ENCODE measurements around the gene RBM42.
"Not testable (repeated sequence)": the region's sequence is repeated elsewhere in the genome, so short reads cannot be mapped to it uniquely, and the experiment has no call there.

The RBM42 gene

DNA sequence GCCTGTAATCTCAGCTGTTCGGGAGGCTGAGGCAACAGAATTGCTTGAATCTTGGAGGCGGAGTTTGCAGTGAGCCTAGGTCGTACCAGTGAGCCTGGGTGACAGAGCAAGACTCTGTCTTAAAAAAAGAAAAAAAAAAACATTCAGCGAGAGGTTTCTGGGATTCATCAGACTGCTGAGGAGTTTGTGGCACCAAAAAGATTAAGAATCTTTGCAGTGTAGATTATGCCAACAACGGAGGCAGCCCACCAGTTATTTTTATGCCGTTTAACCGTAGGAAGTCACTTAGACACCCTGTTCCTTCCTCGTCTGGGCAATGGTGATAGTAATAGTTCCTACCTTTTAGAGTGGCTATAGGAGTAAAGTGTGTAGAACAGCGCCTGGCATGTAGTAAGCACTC lies 21.7 kb downstream of the RBM42 start:
- no peak for DNase-seq (ENCODE audit: low read depth)

DNA sequence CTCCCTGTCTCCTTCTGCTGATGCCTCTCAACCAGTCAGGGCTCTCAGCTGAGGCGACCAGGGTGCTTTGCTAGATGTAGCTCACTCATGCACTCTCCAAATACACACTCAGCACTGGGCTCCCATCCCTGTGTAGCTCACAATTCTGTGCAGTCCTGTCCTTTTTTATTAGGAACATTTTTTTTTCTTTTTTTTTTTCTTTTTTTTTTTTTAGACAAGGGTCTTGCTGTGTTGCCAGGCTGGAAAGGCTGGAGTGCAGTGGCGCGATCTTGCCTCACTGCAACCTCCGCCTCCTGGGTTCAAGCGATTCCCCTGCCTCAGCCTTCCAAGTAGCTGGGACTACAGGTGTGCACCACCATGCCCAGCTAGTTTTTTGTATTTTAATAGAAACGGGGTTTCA lies 26.0 kb downstream of the RBM42 start:
- DNase-seq (ENCODE audit: low read depth): not testable (repeated sequence)

DNA sequence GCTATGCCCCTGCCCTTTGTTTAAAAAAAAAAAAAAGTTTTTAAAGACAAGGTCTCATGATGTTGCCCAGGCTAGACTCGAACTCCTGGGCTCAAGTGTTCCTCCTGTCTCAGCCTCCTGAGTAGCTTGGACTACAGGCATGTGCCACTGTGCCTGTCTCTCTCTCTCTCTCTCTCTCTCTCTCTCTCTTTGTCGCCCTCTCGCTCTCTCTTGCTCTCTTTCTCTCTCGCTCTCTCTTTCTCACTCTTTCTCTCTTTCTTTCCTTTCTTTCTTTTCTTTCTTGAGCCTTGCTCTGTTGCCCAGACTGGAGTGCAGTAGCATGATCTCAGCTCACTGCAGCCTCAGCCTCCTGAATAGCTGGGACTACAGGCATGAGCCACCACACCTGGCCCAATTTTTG lies 26.8 kb downstream of the RBM42 start:
- DNase-seq (ENCODE audit: low read depth): no peak

DNA sequence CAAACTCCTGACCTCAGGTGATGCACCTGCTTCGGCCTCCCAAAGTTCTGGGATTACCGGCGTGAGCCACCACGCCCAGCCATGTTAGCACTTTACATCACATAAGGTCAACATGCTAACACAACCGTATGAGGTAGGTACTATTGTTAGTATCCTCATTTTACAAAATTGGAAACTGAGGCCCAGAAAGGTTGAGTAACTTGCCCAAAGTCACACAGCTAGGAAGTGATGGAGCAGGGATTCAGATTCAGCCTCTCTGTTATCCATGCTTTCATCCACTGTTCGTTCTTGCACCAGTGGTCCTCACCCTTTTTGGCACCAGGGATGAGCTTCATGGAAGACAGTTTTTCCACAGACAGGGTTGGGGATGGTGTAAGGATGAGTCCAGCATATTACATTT lies 27.9 kb downstream of the RBM42 start:
- no peak for DNase-seq (ENCODE audit: low read depth)

DNA sequence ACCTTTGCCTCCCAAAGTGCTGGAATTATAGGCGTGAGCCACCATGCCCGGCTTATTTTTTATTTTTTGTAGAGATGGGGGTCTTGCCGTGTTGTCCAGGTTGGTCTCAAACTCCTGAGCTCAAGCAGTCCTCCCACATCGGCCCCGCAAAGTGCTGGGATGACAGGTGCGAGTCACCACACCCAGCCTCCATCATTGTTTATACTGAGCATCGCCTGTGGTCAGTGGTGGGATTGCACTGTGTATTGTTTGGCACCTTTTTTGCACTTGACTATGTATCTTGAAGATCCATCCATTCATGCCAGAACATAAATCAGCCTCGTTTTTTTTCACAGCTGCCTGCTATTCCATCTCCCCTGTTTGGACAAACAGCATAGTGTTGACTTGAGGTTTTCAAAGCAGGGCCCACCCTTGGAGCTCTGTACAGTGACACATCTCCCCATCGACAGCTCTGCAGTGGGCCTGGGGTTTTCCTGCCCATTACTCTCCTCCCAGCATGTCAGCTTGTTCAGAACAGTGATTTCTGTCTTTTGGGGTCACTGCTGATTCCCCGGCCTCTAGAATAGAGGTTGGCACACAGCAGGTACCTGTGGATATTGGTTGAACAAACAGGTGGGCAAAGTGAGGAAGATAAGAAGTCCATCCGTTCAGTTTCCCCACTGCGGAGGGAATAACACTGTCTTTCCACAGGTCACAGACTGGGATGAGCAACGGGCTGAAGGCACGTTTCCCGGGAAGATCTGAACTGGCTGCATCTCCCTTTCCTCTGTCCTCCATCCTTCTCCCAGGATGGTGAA lies 29.3 kb downstream of the RBM42 start:
- DNase-seq (ENCODE audit: low read depth): peak; percentile 18

DNA sequence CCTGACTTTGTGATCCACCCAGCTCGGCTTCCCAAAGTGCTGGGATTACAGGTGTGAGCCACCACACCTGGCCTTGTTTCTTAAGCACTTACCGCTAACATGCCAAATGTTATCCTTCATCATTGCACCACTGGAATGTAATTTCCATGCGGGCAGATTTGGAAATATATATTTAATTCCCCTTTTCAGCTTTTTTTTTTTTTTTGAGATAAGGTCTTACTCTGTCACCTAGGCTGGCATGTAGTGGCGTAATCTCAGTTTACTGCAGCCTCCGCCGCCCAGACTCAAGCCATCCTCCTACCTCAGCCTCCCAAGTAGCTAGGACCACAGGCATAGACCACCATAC lies 33.1 kb downstream of the RBM42 start:
- no peak for DNase-seq (ENCODE audit: low read depth)

DNA sequence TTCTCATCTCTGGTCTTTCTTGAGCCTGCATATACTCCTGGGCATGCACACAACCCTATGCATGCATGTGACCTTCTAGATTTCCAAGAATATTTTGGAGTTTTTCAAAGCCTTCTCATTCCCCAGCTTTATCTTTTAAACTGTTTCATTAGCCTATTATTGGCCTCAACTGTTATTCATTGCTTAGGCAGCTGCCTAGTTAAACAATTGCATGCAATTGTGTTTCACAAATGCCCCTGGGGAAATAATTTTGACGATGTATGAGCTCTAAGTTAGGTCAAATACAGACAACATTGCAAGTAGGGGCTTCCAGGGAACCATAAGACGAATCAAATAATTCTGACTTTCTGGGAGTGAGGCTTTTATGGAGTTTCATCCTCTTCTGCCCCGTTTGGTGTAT lies 35.1 kb downstream of the RBM42 start:
- DNase-seq (ENCODE audit: low read depth): no peak

DNA sequence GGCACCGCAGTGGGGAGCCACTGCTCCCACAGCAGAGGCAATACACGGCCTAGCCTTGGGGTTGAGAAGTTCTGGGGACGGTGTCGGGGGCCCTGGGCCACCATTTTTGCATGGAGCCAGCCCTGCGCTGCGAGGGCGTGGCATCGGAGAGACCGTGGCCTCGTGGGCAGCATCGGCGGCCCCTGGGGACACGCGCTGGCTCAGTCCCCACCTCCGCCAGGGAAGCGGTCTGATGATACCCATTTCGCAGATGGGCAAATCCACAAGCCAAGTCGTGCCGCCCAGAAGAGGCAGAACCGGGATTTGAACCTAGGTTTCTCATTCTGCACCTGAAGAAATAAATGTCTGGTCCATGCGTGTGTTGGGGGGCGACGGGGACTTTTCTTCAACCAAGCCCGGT lies 36.3 kb downstream of the RBM42 start:
- no peak for DNase-seq (ENCODE audit: low read depth)

DNA sequence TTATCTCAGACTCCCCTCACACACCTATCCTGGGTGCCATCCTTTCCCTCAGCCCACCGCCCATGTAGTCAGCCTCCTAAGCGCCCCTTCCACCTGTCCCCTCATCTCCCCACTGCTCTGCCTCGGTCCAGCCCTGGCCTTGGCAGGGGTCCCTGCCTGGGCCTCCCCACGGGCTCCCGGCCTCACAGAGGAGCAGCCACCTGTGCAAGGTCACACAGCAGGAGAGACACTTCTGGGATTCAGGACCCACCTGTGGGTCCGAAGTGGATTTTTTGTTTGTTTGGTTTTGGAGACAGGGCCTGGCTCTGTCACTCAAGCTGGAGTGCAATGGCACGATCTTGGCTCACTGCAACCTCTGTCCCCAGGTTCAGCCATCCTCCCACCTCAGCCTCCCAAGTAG lies 36.8 kb downstream of the RBM42 start:
- no peak for DNase-seq (ENCODE audit: low read depth)

DNA sequence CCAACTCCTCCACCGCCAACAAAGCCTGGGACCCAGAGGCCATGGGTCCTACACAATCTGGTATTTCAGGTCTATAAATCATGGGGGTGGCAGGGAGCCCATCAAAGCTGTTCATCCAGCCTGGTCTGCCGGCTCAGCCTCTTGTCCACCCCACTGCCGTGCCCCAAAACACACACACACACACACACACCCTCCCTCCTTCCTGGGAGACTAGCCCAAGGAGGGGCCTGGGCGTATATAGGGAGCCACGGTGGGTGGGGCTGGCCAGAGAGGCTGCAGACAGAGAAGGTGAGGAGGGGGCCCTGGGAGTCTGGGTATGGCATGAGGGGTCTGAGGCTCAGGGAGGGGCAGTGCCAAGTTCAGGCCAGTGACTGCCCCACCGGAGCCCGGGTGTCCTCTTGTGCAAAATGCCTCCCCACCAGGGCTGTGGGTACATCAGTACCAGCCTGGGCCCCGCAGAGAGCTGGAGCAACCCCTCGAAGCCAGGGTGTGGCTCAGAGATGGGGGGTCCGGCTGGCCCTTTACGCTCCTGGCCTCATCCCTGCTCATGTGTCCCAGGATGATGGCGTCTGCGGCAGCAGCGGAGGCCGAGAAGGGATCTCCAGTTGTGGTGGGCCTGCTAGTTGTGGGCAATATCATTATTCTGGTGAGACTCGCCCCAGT lies 37.5 kb downstream of the RBM42 start, which contains the start of gene UPK1A:
Gene UPK1A (plus strand): TSS at position 267 of the 663 bp plus-strand sequence. CDS start 296 bp downstream, at position 563.
- DNase-seq (ENCODE audit: low read depth): no peak

DNA sequence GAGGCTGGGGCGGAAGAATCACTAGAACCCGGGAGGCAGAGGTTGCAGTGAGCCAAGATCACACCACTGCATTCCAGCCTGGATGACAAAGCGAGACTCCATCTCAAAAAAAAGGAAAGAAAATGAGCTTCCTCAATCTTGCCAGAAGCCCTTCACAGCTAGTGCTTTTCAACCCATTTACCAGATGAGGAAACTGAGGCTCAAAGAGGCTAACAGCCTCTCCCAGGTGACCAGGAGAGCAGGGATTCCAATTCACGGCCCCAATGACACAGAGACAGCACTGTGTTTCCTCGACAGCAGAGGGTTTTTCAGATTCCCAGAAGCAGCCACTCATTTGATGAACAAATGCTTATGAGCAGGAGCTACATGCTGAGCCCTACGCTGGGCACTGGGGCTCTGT lies 40.7 kb downstream of the RBM42 start:
- no peak for DNase-seq (ENCODE audit: low read depth)

DNA sequence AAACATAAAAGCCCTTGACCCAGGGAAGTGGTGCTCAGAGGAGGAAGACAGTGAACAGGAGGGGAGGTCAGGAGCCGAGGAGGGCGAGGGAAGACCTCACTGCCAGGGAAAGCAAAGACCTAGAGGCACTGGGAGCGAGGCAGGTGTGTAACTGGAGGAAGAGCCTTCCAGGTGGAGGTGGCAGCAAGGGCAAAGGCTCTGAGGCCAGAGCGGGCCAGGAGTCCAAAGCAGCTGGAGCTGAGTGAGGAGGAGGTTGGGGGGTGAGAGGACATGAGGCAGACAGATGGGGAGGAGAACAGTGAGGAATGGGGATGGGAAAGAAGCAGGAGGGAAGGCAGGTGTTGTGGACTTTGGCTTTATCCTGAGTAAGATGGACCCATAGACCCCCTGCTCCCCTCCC lies 41.1 kb downstream of the RBM42 start:
- no peak for DNase-seq (ENCODE audit: low read depth)

DNA sequence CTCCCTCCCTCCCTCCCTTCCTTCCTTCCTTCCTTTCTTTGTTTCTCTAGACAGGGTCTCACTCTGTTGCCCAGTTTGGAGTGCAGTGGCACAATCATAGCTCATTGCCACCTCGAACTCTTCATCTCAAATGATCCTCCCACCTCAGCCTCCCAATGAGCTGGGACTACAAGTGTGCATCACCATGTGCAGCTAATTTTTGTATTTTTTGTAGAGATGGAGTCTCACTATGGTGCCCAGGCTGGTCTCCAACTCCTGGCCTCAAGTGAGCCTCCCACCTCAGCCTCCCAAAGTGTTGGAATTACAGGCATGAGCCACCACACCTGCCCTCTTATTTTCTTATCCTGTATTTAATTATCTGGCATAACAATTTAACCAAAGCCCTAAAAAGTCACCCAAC lies 41.9 kb downstream of the RBM42 start:
- no peak for DNase-seq (ENCODE audit: low read depth)

DNA sequence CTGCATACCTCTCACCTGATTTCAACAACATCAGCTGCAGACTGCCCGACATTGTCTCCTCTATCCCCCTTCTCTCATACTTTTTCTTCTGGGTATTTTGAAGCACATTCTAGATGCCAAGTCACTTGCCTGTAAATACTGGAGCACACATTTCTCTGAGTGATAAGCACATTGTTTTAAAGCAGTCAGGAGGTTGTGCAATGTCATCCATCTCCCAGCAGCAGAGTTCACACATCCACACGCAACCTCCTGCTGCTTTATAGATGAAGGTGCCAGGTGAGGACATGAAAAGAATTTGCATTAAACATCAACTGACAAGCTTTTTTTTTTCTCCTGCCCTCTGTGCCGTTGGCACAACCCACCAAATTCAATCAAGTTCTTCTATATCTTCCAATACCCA lies 43.0 kb downstream of the RBM42 start:
- peak; percentile 67 for DNase-seq (ENCODE audit: low read depth)

DNA sequence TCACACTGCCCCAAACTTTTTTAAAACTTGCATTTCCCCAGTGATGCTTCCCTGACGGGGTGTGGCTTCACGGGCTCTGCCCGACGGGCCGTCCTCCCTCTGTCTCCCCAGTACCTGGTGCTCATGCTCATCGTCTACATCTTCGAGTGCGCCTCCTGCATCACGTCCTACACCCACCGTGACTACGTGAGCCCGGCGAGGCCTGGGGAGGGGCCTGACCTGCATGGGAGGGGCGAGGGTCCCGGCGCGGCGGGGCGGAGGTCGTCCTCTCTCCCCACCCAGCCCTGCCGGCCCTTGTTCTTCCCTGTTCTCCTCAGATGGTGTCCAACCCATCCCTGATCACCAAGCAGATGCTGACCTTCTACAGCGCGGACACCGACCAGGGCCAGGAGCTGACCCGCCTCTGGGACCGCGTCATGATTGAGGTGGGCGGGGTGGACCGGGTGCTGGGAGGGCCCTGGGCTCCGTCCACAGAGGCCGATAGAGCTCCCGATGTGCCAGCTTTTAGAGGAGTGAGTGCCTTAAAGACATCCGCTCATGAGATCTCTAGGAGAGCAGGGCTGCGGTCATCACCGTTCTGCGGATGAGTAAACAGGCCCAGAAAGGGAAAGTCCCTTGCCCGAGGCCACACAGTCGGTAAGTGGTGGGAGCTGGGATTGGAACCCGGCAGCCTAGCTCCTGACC lies 44.4 kb downstream of the RBM42 start:
- peak; percentile 68 for DNase-seq (ENCODE audit: low read depth)

DNA sequence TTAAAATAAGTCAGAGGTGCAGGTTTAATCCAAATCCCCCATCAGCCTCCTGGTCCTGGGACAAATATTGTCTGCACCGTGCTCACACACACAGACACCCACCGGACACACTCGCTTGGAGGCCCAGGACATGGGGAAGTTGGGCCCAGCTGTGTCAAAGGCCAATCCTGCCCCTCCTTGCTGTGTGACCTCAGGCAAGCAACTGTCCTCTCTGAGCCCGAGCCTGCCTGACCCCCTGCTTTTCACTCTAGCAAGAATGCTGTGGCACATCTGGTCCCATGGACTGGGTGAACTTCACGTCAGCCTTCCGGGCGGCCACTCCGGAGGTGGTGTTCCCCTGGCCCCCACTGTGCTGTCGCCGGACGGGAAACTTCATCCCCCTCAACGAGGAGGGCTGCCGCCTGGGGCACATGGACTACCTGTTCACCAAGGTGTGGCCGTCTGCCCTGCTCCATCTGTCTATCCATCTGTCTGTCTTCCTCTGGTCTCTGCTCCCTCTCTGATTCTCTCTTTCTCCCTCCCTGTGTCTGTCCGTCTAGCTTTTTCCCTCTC lies 46.8 kb downstream of the RBM42 start:
- DNase-seq (ENCODE audit: low read depth): no peak
